Heart left ventricle (tissue), 13 donors: ENCODE measurements around the gene TNP1.

ENCODE experiments used
- POLR2A ChIP-seq, 2 donors: fragments of 450-650 bp; IDR thresholded peaks; one replicate each; pipeline ENCODE4 v1.6.1; 2017; ENCODE audit warnings: antibody characterized with exemption in 2 of 2, mild to moderate bottlenecking in 2 of 2, moderate library complexity in 2 of 2
- TF ChIP-seq, protein P1 (sequence below), 12 donors: fragments of 200-600 bp; sonication (generic) in 4 of 12; IDR thresholded peaks; one replicate each; pipeline versions ENCODE4 v1.5.0 to v1.8.0; 2018 to 2022; ENCODE audit warnings: antibody characterized with exemption in 12 of 12, mild to moderate bottlenecking in 5 of 12
- donor health status: ischemic (EF 13 %, LVEDD 7.1; RV severe dilation, severe dysfunction).
- donor health status: DM: no; HTN: yes; CAD: no.
- donor health status: DM: no; HTN: no; CAD: no.
- donor health status: ischemic (EF 25% LVEDD 6.9; RV normal size, moderate dysfunction).
- donor health status: ischemic (EF 25% LVEDD 5.7; RV mildly dilated, moderate dysfunction).
- donor health status: ischemic (EF 35%, LVEDD 5.7; RV mildly dilated, moderate dysfunction).
- donor health status: nonischemic (EF 11% LVEDD 7.7; RV severe dilation, severe dysfunction).
- donor health status: DM: yes; HTN: yes; CAD: no.
- donor health status: PGD.
- donor health status: ischemic (EF 29% LVEDD 5.4; RV normal size, mild dysfunction).
- donor health status: nonischemic (EF 23%, LVEDD 6.1; RV moderate dilation, normal function).

DNA sequence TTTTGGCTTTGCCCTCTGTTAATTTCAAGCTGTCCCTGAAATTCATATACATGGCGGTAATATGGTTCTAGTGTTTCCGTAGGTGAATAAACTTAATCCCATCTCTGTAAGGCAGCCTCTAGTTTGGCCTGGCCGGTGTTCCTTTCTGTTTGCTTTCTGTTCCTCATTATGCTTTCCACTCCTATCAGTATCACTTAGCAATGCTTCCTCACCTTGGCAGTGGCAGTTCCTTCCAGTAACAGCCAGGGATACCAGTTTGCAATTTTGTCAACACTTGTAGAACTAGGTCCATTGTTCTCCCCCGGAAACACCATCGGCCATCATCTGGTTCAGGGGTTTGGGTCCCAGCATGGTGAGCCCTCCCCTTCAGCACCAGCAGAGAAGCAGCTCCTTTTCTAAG lies 18.2 kb upstream of the TNP1 start:
- TF ChIP-seq, protein P1, sequence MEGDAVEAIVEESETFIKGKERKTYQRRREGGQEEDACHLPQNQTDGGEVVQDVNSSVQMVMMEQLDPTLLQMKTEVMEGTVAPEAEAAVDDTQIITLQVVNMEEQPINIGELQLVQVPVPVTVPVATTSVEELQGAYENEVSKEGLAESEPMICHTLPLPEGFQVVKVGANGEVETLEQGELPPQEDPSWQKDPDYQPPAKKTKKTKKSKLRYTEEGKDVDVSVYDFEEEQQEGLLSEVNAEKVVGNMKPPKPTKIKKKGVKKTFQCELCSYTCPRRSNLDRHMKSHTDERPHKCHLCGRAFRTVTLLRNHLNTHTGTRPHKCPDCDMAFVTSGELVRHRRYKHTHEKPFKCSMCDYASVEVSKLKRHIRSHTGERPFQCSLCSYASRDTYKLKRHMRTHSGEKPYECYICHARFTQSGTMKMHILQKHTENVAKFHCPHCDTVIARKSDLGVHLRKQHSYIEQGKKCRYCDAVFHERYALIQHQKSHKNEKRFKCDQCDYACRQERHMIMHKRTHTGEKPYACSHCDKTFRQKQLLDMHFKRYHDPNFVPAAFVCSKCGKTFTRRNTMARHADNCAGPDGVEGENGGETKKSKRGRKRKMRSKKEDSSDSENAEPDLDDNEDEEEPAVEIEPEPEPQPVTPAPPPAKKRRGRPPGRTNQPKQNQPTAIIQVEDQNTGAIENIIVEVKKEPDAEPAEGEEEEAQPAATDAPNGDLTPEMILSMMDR (IDR thresholded peaks at IDR 0.05), result no peak
- no peak for TF ChIP-seq POLR2A (IDR thresholded peaks at IDR 0.05)
